NCI-H2081 treated with DMSO at 0.1 percent for 48 hours (cell line): ENCODE results near the gene MRPL57.
A peak's percentile ranks its signal among the peaks of the same experiment; 100 is the strongest.
"Not testable (repeated sequence)": the region's sequence is repeated elsewhere in the genome, so short reads cannot be mapped to it uniquely, and the experiment has no call there.

Source experiments
- DNase-seq: peaks from one replicate; lab custom pipeline; 2025; lab: John Stamatoyannopoulos, UW

Gene MRPL57

GRCh38 chr13:21176215-21176981, at the start of gene MRPL57, which contains the start of gene SKA3:
Gene MRPL57, plus strand, starts transcription at chr13:21176658. Its CDS starts 259 bp downstream, at chr13:21176917.
Gene SKA3, minus strand, starts transcription at chr13:21176552. Its CDS starts 75 bp downstream, at chr13:21176477.
- peak; percentile 66 for DNase-seq

GRCh38 chr13:21130116-21130515, 46.3 kb upstream of the MRPL57 start:
- DNase-seq = no peak

GRCh38 chr13:21133077-21133476, 43.4 kb upstream of the MRPL57 start:
- no peak for DNase-seq

GRCh38 chr13:21134475-21134874, 42.0 kb upstream of the MRPL57 start:
- DNase-seq = no peak

GRCh38 chr13:21135833-21136232, 40.6 kb upstream of the MRPL57 start:
- not testable (repeated sequence) for DNase-seq

- no peak for DNase-seq
Observed at GRCh38 chr13:21137696-21138095, 38.8 kb upstream of the MRPL57 start.

GRCh38 chr13:21138561-21138960, 37.9 kb upstream of the MRPL57 start:
- DNase-seq = no peak

GRCh38 chr13:21139374-21139773, 37.1 kb upstream of the MRPL57 start:
- DNase-seq = no peak

- no peak for DNase-seq
Observed at GRCh38 chr13:21142766-21143165, 33.7 kb upstream of the MRPL57 start.

GRCh38 chr13:21147827-21148226, 28.6 kb upstream of the MRPL57 start:
- DNase-seq = no peak

GRCh38 chr13:21148557-21149258, 27.8 kb upstream of the MRPL57 start:
- no peak for DNase-seq

GRCh38 chr13:21149568-21149967, 26.9 kb upstream of the MRPL57 start:
- no peak for DNase-seq

GRCh38 chr13:21150013-21150412, 26.4 kb upstream of the MRPL57 start:
- DNase-seq = no peak

- DNase-seq = no peak
Observed at GRCh38 chr13:21152251-21152899, 24.1 kb upstream of the MRPL57 start.

GRCh38 chr13:21164631-21165030, 11.8 kb upstream of the MRPL57 start:
- DNase-seq = no peak

- not testable (repeated sequence) for DNase-seq
Observed at GRCh38 chr13:21165606-21166005, 10.9 kb upstream of the MRPL57 start.

GRCh38 chr13:21171420-21171819, 5.0 kb upstream of the MRPL57 start:
- DNase-seq = no peak

GRCh38 chr13:21173767-21174166, 2.7 kb upstream of the MRPL57 start:
- DNase-seq = not testable (repeated sequence)

- no peak for DNase-seq
Observed at GRCh38 chr13:21175656-21176214, 723 bp upstream of the MRPL57 start.

- no peak for DNase-seq
Observed at GRCh38 chr13:21176982-21177284, 475 bp downstream of the MRPL57 start.

- DNase-seq = no peak
Observed at GRCh38 chr13:21181671-21182070, 5.2 kb downstream of the MRPL57 start.

- not testable (repeated sequence) for DNase-seq
Observed at GRCh38 chr13:21186410-21186809, 10.0 kb downstream of the MRPL57 start.

GRCh38 chr13:21194756-21195155, 18.3 kb downstream of the MRPL57 start:
- DNase-seq = not testable (repeated sequence)
